Neural cell (in vitro differentiated cells): Measurements from ENCODE around the gene TMEM131L.

ENCODE experiments used
- EZH2 ChIP-seq: fragments of 200-600, 300-800 bp; shearing (Covaris generic), sonication (generic); IDR thresholded peaks from 2 replicates; pipeline ENCODE4 v1.6.1; 2014; ENCODE audit warnings: antibody characterized with exemption, low read length, borderline replicate concordance, mild to moderate bottlenecking; ENCODE audit not compliant: insufficient read depth, poor library complexity, severe bottlenecking
- TF ChIP-seq, protein P1 (sequence below): fragments of 450-650 bp; IDR thresholded peaks from 2 replicates; pipeline ENCODE4 v1.5.1; 2014; ENCODE audit warnings: antibody characterized with exemption, mild to moderate bottlenecking, moderate library complexity; ENCODE audit not compliant: poor library complexity, severe bottlenecking

DNA sequence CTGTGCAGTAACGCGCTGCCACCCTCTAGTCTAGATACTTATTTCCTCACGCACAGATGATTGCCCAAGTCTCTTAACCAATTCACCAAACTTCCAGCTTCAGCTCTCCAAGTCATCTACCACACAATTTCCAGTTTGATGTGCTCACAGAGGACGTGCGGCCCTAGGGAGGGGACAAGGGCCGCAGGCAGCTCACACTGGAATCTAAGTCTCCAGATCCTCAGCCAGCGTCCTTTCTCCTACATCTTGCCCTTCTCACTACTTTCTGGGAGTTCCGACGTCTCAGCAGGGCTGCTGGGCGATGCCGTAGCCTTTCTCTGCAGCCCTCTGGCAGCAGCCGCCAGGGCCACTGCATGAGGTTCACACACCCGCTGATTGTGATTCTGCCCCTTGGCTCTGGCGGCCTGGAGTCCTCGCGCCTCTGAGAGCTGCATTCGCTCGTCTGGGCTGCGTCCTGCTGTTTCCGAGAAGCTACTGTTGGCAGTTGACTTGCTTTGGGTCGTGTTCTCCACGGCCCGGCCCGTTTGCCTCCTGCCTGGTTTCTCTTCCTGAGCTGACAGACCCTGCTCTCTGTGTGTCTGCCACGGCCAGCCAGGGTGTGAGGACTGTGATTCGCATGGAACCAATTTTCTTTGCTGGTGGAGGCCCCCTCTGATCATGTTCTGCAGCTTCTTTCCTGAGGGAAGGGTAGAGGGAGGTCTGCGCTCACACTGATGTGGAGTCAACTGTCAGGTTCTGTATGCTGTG is 14.1 kb upstream of the TMEM131L start:
- no peak for TF ChIP-seq EZH2
- TF ChIP-seq, protein P1, sequence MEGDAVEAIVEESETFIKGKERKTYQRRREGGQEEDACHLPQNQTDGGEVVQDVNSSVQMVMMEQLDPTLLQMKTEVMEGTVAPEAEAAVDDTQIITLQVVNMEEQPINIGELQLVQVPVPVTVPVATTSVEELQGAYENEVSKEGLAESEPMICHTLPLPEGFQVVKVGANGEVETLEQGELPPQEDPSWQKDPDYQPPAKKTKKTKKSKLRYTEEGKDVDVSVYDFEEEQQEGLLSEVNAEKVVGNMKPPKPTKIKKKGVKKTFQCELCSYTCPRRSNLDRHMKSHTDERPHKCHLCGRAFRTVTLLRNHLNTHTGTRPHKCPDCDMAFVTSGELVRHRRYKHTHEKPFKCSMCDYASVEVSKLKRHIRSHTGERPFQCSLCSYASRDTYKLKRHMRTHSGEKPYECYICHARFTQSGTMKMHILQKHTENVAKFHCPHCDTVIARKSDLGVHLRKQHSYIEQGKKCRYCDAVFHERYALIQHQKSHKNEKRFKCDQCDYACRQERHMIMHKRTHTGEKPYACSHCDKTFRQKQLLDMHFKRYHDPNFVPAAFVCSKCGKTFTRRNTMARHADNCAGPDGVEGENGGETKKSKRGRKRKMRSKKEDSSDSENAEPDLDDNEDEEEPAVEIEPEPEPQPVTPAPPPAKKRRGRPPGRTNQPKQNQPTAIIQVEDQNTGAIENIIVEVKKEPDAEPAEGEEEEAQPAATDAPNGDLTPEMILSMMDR: no peak
